Hepatocyte (in vitro differentiated cells): ENCODE measurements around the gene PAK1IP1. TPM values are rescaled to one million over a fixed set of nuclear protein-coding genes. Genes with fewer than 3 reads are reported as not detected.

Source experiments
- DNase-seq: peaks from one replicate; pipeline ENCODE4 v3.0.0-alpha.2; 2016; ENCODE audit warnings: low spot score
- H2AFZ ChIP-seq: fragments of 200-600 bp; sonication (generic); 2 replicates; pipeline ENCODE4 v1.6.0; 2016; ENCODE audit warnings: antibody characterized with exemption, mild to moderate bottlenecking
- H3K27ac ChIP-seq: fragments of 200-600 bp; sonication (generic); 2 replicates; pipeline ENCODE4 v1.5.1; 2016; ENCODE audit warnings: mild to moderate bottlenecking
- H3K27me3 ChIP-seq: fragments of 200-600 bp; sonication (generic); 2 replicates; pipeline ENCODE4 v1.6.1; 2016
- H3K36me3 ChIP-seq: fragments of 200-600 bp; sonication (generic); replicated peaks from 2 replicates; pipeline ENCODE4 v1.5.1; 2016; ENCODE audit warnings: low read depth; ENCODE audit not compliant: insufficient read depth
- H3K4me1 ChIP-seq: fragments of 200-600 bp; sonication (generic); 2 replicates; pipeline ENCODE4 v1.5.1; 2016; ENCODE audit warnings: mild to moderate bottlenecking, moderate library complexity; ENCODE audit not compliant: insufficient read depth
- H3K4me2 ChIP-seq: fragments of 200-600 bp; sonication (generic); 2 replicates; pipeline ENCODE4 v1.6.0; 2016
- H3K4me3 ChIP-seq: fragments of 200-600 bp; sonication (generic); 2 replicates; pipeline ENCODE4 v1.5.1; 2016; ENCODE audit warnings: mild to moderate bottlenecking
- H3K79me2 ChIP-seq: fragments of 200-600 bp; sonication (generic); 2 replicates; pipeline ENCODE4 v1.6.0; 2017; ENCODE audit warnings: mild to moderate bottlenecking
- H3K9me2 ChIP-seq: fragments of 200-600 bp; sonication (generic); replicated peaks from 2 replicates; pipeline ENCODE4 v1.6.0; 2017; ENCODE audit warnings: mild to moderate bottlenecking; ENCODE audit not compliant: insufficient read depth
- H3K9me3 ChIP-seq: fragments of 200-600 bp; sonication (generic); 2 replicates; pipeline ENCODE4 v1.5.1; 2016; ENCODE audit warnings: low read depth, mild to moderate bottlenecking
- H4K20me1 ChIP-seq: fragments of 200-600 bp; sonication (generic); 2 replicates; pipeline ENCODE4 v1.6.0; 2016; ENCODE audit warnings: mild to moderate bottlenecking; ENCODE audit not compliant: insufficient read depth, poor library complexity, severe bottlenecking
- EZH2 ChIP-seq: fragments of 200-600 bp; sonication (generic); IDR thresholded peaks from 2 replicates; pipeline ENCODE4 v1.6.1; 2016; ENCODE audit warnings: antibody characterized with exemption, mild to moderate bottlenecking, borderline replicate concordance
- EZH2phosphoT487 ChIP-seq: fragments of 200-600 bp; sonication (generic); IDR thresholded peaks from one replicate; pipeline ENCODE4 v1.6.1; 2018; ENCODE audit warnings: antibody characterized with exemption, mild to moderate bottlenecking, low read depth, moderate library complexity; ENCODE audit not compliant: unreplicated experiment, severe bottlenecking
- WGBS: methylation state at CpG from one replicate; pipeline ENCODE4 v1.1.6; 2016; ENCODE audit warnings: low lambda C conversion rate; ENCODE audit errors: missing lambda C conversion rate; 5-methylcytosine and 5-hydroxymethylcytosine counted together
- polyA plus RNA-seq: library from polyadenylated mRNA; unstranded; fragments of >200 nt; fragmentation: Nextera tagmentation; extraction: Ambion mirVana; gene quantifications from 2 replicates; pipeline ENCODE4 v1.2.1, GENCODE V29; 2016
- total RNA-seq: library from RNA; depleted of rRNA; stranded (reverse); fragments of >200 nt; gene quantifications from 2 replicates; pipeline ENCODE4 v1.2.3, GENCODE V29; 2014
- TF ChIP-seq, protein P1 (sequence below): fragments of 200-600 bp; sonication (generic); IDR thresholded peaks from 2 replicates; pipeline ENCODE4 v1.5.1; 2016; ENCODE audit warnings: antibody characterized with exemption, mild to moderate bottlenecking; ENCODE audit not compliant: poor library complexity

Gene PAK1IP1
- total and polyA plus RNA-seq, 2 experiments from 2014 or later: 14.0 to 15.7 TPM

- no peaks in the 10 kb centered on the region for H4K20me1 ChIP-seq
- DNase-seq: no peak
- H2AFZ ChIP-seq: no peak overlapping the region
- no peaks in the 10 kb centered on the region for H3K79me2 ChIP-seq
- 93% methylated on average over 6 of the region's 6 CpGs for WGBS
- no peak overlapping the region for H3K4me3 ChIP-seq
- no peaks in the 10 kb centered on the region for H3K4me1 ChIP-seq
- no peak overlapping the region for H3K27ac ChIP-seq
- H3K9me2 ChIP-seq: no peaks in the 10 kb centered on the region
- H3K36me3 ChIP-seq: no peaks in the 10 kb centered on the region
- H3K9me3 ChIP-seq: no peaks in the 10 kb centered on the region
- TF ChIP-seq, protein P1, sequence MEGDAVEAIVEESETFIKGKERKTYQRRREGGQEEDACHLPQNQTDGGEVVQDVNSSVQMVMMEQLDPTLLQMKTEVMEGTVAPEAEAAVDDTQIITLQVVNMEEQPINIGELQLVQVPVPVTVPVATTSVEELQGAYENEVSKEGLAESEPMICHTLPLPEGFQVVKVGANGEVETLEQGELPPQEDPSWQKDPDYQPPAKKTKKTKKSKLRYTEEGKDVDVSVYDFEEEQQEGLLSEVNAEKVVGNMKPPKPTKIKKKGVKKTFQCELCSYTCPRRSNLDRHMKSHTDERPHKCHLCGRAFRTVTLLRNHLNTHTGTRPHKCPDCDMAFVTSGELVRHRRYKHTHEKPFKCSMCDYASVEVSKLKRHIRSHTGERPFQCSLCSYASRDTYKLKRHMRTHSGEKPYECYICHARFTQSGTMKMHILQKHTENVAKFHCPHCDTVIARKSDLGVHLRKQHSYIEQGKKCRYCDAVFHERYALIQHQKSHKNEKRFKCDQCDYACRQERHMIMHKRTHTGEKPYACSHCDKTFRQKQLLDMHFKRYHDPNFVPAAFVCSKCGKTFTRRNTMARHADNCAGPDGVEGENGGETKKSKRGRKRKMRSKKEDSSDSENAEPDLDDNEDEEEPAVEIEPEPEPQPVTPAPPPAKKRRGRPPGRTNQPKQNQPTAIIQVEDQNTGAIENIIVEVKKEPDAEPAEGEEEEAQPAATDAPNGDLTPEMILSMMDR: no peak
- TF ChIP-seq EZH2phosphoT487 (no peak), EZH2 (no peak)
- H3K4me2 ChIP-seq: no peak overlapping the region
- H3K27me3 ChIP-seq: no peaks in the 10 kb centered on the region
These were observed 26.4 kb upstream of the PAK1IP1 start for GRCh38 chr6:10668126-10668917.

DNA sequence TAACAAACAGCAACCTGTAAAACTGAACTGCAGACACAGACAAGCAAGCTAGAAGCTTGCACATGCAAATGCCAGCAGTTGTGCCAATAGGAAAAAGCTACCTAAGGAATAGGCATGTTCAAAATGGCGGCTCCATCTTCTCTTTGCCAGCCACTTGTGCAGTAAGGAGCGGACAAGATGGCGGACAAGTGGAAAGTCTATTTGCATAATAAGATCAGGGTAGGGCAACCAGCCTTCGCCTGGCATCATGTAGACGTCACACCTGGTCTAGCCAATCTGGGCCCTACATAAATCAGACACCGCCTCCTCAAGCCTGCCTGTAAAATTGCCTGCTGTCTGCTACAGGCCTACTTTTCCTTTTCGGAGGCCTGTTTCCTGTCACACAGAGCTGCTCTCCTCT lies 18.4 kb upstream of the PAK1IP1 start:
- H4K20me1 ChIP-seq: no peaks in the 10 kb centered on the region
- H3K27me3 ChIP-seq: no peaks in the 10 kb centered on the region
- no peak overlapping the region for H3K4me2 ChIP-seq
- no peaks in the 10 kb centered on the region for H3K9me3 ChIP-seq
- no peak for DNase-seq
- no peaks in the 10 kb centered on the region for H3K36me3 ChIP-seq
- H3K27ac ChIP-seq: no peak overlapping the region
- H3K79me2 ChIP-seq: no peaks in the 10 kb centered on the region
- no peak overlapping the region for H2AFZ ChIP-seq
- TF ChIP-seq EZH2 (no peak), EZH2phosphoT487 (no peak)
- TF ChIP-seq, protein P1: no peak
- 92% methylated on average over 7 of the region's 7 CpGs for WGBS
- H3K4me1 ChIP-seq: no peaks in the 10 kb centered on the region
- no peak overlapping the region for H3K4me3 ChIP-seq
- no peaks in the 10 kb centered on the region for H3K9me2 ChIP-seq

- no peak overlapping the region for H3K27ac ChIP-seq
- H4K20me1 ChIP-seq: no peaks in the 10 kb centered on the region
- peaks cover 10% of the 10 kb centered on the region for H3K4me1 ChIP-seq
- WGBS: 86% methylated on average over 4 of the region's 4 CpGs
- no peaks in the 10 kb centered on the region for H3K27me3 ChIP-seq
- no peaks in the 10 kb centered on the region for H3K79me2 ChIP-seq
- no peaks in the 10 kb centered on the region for H3K9me2 ChIP-seq
- no peak overlapping the region for H2AFZ ChIP-seq
- DNase-seq: no peak
- TF ChIP-seq, protein P1: no peak
- TF ChIP-seq EZH2phosphoT487 (no peak), EZH2 (no peak)
- no peak overlapping the region for H3K4me2 ChIP-seq
- no peaks in the 10 kb centered on the region for H3K36me3 ChIP-seq
- H3K9me3 ChIP-seq: no peaks in the 10 kb centered on the region
- H3K4me3 ChIP-seq: no peak overlapping the region
These were observed 16.3 kb upstream of the PAK1IP1 start for GRCh38 chr6:10678456-10678855.
